HG03097 (cell line): Measurements from ENCODE around the gene NT5C2.
"Not testable (repeated sequence)": the region's sequence is repeated elsewhere in the genome, so short reads cannot be mapped to it uniquely, and the experiment has no call there.

ENCODE experiments used
- ATAC-seq: cut with Tn5 transposase; IDR thresholded peaks from one replicate; pipeline ENCODE4 v1.9.1; 2021; ENCODE audit not compliant: unreplicated experiment, low FRiP score

Gene NT5C2

GRCh38 chr10:103067099-103067477, 126.0 kb downstream of the NT5C2 start:
- not testable (repeated sequence) for ATAC-seq

- ATAC-seq = no peak
Measured at GRCh38 chr10:103066141-103067098, 126.7 kb downstream of the NT5C2 start.

- no peak for ATAC-seq
Measured at GRCh38 chr10:103064956-103065355, 128.1 kb downstream of the NT5C2 start.

GRCh38 chr10:103062854-103063590, 130.1 kb downstream of the NT5C2 start:
- no peak for ATAC-seq

- no peak for ATAC-seq
Measured at GRCh38 chr10:103060575-103060974, 132.5 kb downstream of the NT5C2 start.

GRCh38 chr10:103058034-103058433, 135.0 kb downstream of the NT5C2 start:
- no peak for ATAC-seq

GRCh38 chr10:103055105-103055504, 138.0 kb downstream of the NT5C2 start:
- no peak for ATAC-seq

- peak; percentile 6 for ATAC-seq
Measured at GRCh38 chr10:103054621-103055020, 138.5 kb downstream of the NT5C2 start.

- ATAC-seq = peak; percentile 81
Measured at GRCh38 chr10:103053659-103054581, 139.2 kb downstream of the NT5C2 start.

GRCh38 chr10:103049237-103049636, 143.8 kb downstream of the NT5C2 start:
- ATAC-seq = no peak

- no peak for ATAC-seq
Measured at GRCh38 chr10:103047381-103047780, 145.7 kb downstream of the NT5C2 start.

GRCh38 chr10:103045961-103046360, 147.1 kb downstream of the NT5C2 start:
- no peak for ATAC-seq

- ATAC-seq = no peak
Measured at GRCh38 chr10:103044942-103045489, 148.1 kb downstream of the NT5C2 start.

GRCh38 chr10:103042908-103043307, 150.2 kb downstream of the NT5C2 start:
- ATAC-seq = no peak

GRCh38 chr10:103042129-103042528, 150.9 kb downstream of the NT5C2 start:
- no peak for ATAC-seq

- ATAC-seq = no peak
Measured at GRCh38 chr10:103041391-103041790, 151.7 kb downstream of the NT5C2 start.

- ATAC-seq = no peak
Measured at GRCh38 chr10:103040418-103040817, 152.7 kb downstream of the NT5C2 start.

- ATAC-seq = no peak
Measured at GRCh38 chr10:103038570-103038969, 154.5 kb downstream of the NT5C2 start.
